Left cardiac atrium (tissue), 4 donors: ENCODE measurements around the gene TNFRSF13B. TPM values are rescaled to one million over a fixed set of nuclear protein-coding genes. Genes with fewer than 3 reads are reported as not detected.

Source experiments
- ATAC-seq, 2 donors: fragments of 200-7000 bp; cut with Tn5 transposase; one replicate each; pipeline ENCODE4 v1.9.1; 2020; ENCODE audit warnings: mild to moderate bottlenecking in 2 of 2, moderate library complexity in 2 of 2
- DNase-seq: peaks from one replicate; pipeline ENCODE4 v3.0.0-alpha.2; 2020
- intact Hi-C, 2 donors: fragments of 100-400 bp; cut with DNase I; formaldehyde crosslinking; loops; one replicate each; pipeline versions ENCODE4 v1.14.1 to v1.15.1; 2022 to 2023
- total RNA-seq, 2 donors: library from RNA; stranded (reverse); fragmentation: NEBNext Ultra II Directional; extraction: Animal tissue kit (Norgen Biotek cat#: 25700); gene quantifications; one replicate each; pipeline ENCODE4 v1.2.1, GENCODE V29; 2021
- donor health status: DM: no; HTN: yes; CAD: no.
- donor health status: DM: no; HTN: yes; CAD: no; lungs with severe emphysema.
- donor health status: DM: yes; HTN: yes; CAD: no.
- donor health status: Dilated cardiomyopathy.

The TNFRSF13B gene
- total RNA-seq, 2 donors from 2014 or later, result not detected

GRCh38 chr17:16933317-16934132 is 38.4 kb downstream of the TNFRSF13B start:
- DNase-seq, result peak; percentile 10
- no peak for ATAC-seq
- intact Hi-C loops, result no loop called here

GRCh38 chr17:16932611-16933010 is 39.3 kb downstream of the TNFRSF13B start:
- DNase-seq (no peak), ATAC-seq (no peak)
- intact Hi-C loops, result no loop called here

GRCh38 chr17:16932156-16932555 is 39.8 kb downstream of the TNFRSF13B start:
- DNase-seq, result no peak
- intact Hi-C loops, result no loop called here
- no peak for ATAC-seq

GRCh38 chr17:16931318-16932060 is 40.4 kb downstream of the TNFRSF13B start:
- DNase-seq (no peak), ATAC-seq (no peak)
- intact Hi-C loops, result no loop called here

- DNase-seq, result no peak
- intact Hi-C loops, result no loop called here
- ATAC-seq, result no peak
Measured at GRCh38 chr17:16930571-16931317, 41.2 kb downstream of the TNFRSF13B start.

- no peak for ATAC-seq
- intact Hi-C loops, result no loop called here
- DNase-seq, result no peak
Measured at GRCh38 chr17:16929757-16930520, 42.0 kb downstream of the TNFRSF13B start.

- ATAC-seq (no peak), DNase-seq (no peak)
- intact Hi-C loops, result no loop called here
Measured at GRCh38 chr17:16929035-16929680, 42.8 kb downstream of the TNFRSF13B start.

- intact Hi-C loops, result no loop called here
- ATAC-seq (peak in 1 of 2 donors; percentile 7), DNase-seq (no peak)
Measured at GRCh38 chr17:16928406-16929034, 43.4 kb downstream of the TNFRSF13B start.

GRCh38 chr17:16927641-16928321 is 44.1 kb downstream of the TNFRSF13B start:
- intact Hi-C loops, result no loop called here
- DNase-seq, result no peak
- ATAC-seq, result no peak

- intact Hi-C loops, result no loop called here
- ATAC-seq (no peak), DNase-seq (no peak)
Measured at GRCh38 chr17:16926571-16927451, 45.1 kb downstream of the TNFRSF13B start.

GRCh38 chr17:16926061-16926511 is 45.8 kb downstream of the TNFRSF13B start:
- intact Hi-C loops, result no loop called here
- no peak for DNase-seq
- no peak for ATAC-seq

GRCh38 chr17:16925461-16926060 is 46.4 kb downstream of the TNFRSF13B start:
- intact Hi-C loops, result no loop called here
- DNase-seq, result no peak

GRCh38 chr17:16924696-16925440 is 47.0 kb downstream of the TNFRSF13B start:
- intact Hi-C loops, result no loop called here
- ATAC-seq, result no peak
- DNase-seq, result no peak

More at GRCh38 chr17:16925461-16926060, 46.4 kb downstream of the TNFRSF13B start:
- no peak for ATAC-seq

- DNase-seq, result no peak
Measured at GRCh38 chr17:16923904-16924695, 47.8 kb downstream of the TNFRSF13B start.

More at GRCh38 chr17:16923904-16924695, 47.8 kb downstream of the TNFRSF13B start:
- intact Hi-C loops, result no loop called here
- ATAC-seq, result no peak
